ENCODE data around the gene MRPS7.

GRCh38 chr17:75228305-75228704, 33.4 kb upstream of the MRPS7 start:
- no peak for TF ChIP-seq EZH2phosphoT487 (IDR thresholded peaks at IDR 0.05)
- TF ChIP-seq, protein P1, sequence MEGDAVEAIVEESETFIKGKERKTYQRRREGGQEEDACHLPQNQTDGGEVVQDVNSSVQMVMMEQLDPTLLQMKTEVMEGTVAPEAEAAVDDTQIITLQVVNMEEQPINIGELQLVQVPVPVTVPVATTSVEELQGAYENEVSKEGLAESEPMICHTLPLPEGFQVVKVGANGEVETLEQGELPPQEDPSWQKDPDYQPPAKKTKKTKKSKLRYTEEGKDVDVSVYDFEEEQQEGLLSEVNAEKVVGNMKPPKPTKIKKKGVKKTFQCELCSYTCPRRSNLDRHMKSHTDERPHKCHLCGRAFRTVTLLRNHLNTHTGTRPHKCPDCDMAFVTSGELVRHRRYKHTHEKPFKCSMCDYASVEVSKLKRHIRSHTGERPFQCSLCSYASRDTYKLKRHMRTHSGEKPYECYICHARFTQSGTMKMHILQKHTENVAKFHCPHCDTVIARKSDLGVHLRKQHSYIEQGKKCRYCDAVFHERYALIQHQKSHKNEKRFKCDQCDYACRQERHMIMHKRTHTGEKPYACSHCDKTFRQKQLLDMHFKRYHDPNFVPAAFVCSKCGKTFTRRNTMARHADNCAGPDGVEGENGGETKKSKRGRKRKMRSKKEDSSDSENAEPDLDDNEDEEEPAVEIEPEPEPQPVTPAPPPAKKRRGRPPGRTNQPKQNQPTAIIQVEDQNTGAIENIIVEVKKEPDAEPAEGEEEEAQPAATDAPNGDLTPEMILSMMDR (IDR thresholded peaks at IDR 0.05): no peak

All from neural progenitor cell (in vitro differentiated cells).